ENCODE data around the gene KIF1A.

DNA sequence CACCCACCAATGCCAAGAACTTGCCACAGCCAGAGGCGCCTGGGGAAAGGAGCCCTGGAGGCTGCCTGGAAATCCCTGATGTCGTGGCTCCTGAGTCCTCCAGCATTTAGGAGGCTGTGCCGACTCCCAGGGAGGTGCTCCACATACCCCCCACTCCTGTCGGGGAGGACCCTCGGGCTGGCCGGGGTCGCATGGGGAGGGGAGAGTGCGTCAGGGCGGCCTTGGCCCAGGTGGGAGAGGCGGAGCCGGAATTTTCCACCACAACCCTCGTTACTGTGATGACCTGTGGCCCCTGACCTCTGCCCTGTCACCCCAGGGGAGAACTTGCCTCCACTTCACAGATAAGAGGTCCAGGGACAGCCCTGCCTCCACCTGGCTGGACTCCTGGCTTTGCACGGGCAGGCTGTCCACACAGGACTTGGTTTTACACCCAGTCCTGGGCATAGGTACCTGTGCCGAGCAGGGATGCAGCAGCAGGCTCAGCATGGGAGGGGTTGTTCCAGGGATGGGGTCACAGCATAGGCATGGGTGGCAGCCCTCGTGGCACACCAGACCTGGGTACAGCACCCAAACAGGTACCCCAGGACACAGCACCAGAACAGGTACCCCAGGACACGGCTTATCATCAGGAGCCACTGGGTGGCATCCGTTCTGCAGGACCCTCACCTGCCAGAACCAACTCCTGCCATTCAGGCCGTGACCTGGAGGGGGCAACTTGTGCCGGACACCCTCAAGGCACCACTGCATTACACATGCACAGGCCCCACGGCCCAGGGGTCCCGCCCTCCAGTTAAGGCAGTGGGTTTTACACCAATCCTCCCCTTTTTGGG lies 36.3 kb upstream of the KIF1A start:
- no peak; the same call in 1 of the 2 replicates for TF ChIP-seq CTCF (conservative IDR thresholded peaks at IDR 0.05; ENCODE audit: low read length)
- no peak for TF ChIP-seq EZH2phosphoT487 (IDR thresholded peaks at IDR 0.05; ENCODE audit: borderline replicate concordance)
